Measurements from ENCODE around the gene ZNF662. TPM values are rescaled to one million over a fixed set of nuclear protein-coding genes. Genes with fewer than 3 reads are reported as not detected.

ZNF662 gene
- total RNA-seq, 1 experiment from 2014 or later = not detected

- no peak for DNase-seq (ENCODE audit: low spot score)
These were observed 30.4 kb downstream of the ZNF662 start for GRCh38 chr3:42936157-42936981.

- DNase-seq (ENCODE audit: low spot score) = no peak
These were observed 31.4 kb downstream of the ZNF662 start for GRCh38 chr3:42937334-42937733.

GRCh38 chr3:42942693-42943092 is 36.8 kb downstream of the ZNF662 start:
- DNase-seq (ENCODE audit: low spot score) = no peak

GRCh38 chr3:42946050-42946449 is 40.1 kb downstream of the ZNF662 start:
- no peak for DNase-seq (ENCODE audit: low spot score)

GRCh38 chr3:42957573-42957972 is 51.6 kb downstream of the ZNF662 start:
- DNase-seq (ENCODE audit: low spot score) = no peak

- DNase-seq (ENCODE audit: low spot score) = peak; percentile 26
These were observed 54.3 kb downstream of the ZNF662 start for GRCh38 chr3:42960282-42960681.

GRCh38 chr3:42960786-42961185 is 54.8 kb downstream of the ZNF662 start:
- DNase-seq (ENCODE audit: low spot score) = no peak

GRCh38 chr3:42961633-42962032 is 55.7 kb downstream of the ZNF662 start:
- DNase-seq (ENCODE audit: low spot score) = peak; percentile 34

GRCh38 chr3:42963269-42963668 is 57.3 kb downstream of the ZNF662 start:
- DNase-seq (ENCODE audit: low spot score) = no peak

GRCh38 chr3:42964266-42964665 is 58.3 kb downstream of the ZNF662 start:
- no peak for DNase-seq (ENCODE audit: low spot score)

Other genes with a start within 250 kb of the ZNF662 start
- not detected in 2 replicates for gene KLHL40, start 220.6 kb upstream of the ZNF662 start, total RNA-seq (2014; rRNA removed; shearing (Covaris generic))
- not detected in 2 replicates for gene HHATL, start 203.3 kb upstream of the ZNF662 start, total RNA-seq (2014; rRNA removed; shearing (Covaris generic))
- gene CCDC13, start 132.9 kb upstream of the ZNF662 start, total RNA-seq (2014; rRNA removed; shearing (Covaris generic)) = 0.02 TPM in 1 of 2 replicates, not detected in the other
- 249 and 254 TPM in 2 replicates for gene HIGD1A, start 101.7 kb upstream of the ZNF662 start, total RNA-seq (2014; rRNA removed; shearing (Covaris generic))
- not detected in 2 replicates for gene ACKR2, start 96.7 kb upstream of the ZNF662 start, total RNA-seq (2014; rRNA removed; shearing (Covaris generic))
- not detected in 2 replicates for gene CYP8B1, start 30.3 kb upstream of the ZNF662 start, total RNA-seq (2014; rRNA removed; shearing (Covaris generic))
- not detected in 2 replicates for gene GASK1A, start 73.2 kb downstream of the ZNF662 start, total RNA-seq (2014; rRNA removed; shearing (Covaris generic))
- 20.2 and 25.7 TPM in 2 replicates for gene POMGNT2, start 199.9 kb downstream of the ZNF662 start, total RNA-seq (2014; rRNA removed; shearing (Covaris generic))

Data from A172 (cell line).